Keratinocyte (primary cell): ENCODE results near the gene PDCD6IP. TPM values are rescaled to one million over a fixed set of nuclear protein-coding genes. Genes with fewer than 3 reads are reported as not detected.

Experiments used
- DNase-seq: peaks from one replicate; pipeline ENCODE4 v3.0.0-alpha.2; 2011; ENCODE audit warnings: low read depth, missing footprints, low spot score
- FAIRE-seq: peaks from 2 replicates; lab custom pipeline; 2011; peaks lifted over from hg19 to GRCh38; lab: Jason Lieb, UNC
- H2AFZ ChIP-seq: 2 replicates; pipeline ENCODE4 v1.6.0; 2012; ENCODE audit warnings: low read length, control low read depth, inconsistent platforms; ENCODE audit not compliant: control insufficient read depth
- H3K27ac ChIP-seq: 2 replicates; pipeline ENCODE4 v1.5.1; 2011; ENCODE audit warnings: low read length; ENCODE audit not compliant: control insufficient read depth, insufficient read depth
- H3K27me3 ChIP-seq: 3 replicates; pipeline ENCODE4 v1.6.0; 2011; ENCODE audit warnings: low read length; ENCODE audit not compliant: control insufficient read depth, insufficient read depth; ENCODE audit errors: extremely low read depth
- H3K36me3 ChIP-seq, 2 experiments: 2 replicates in 1 of 2; 3 replicates in 1 of 2; pipeline ENCODE4 v1.5.1; 2011; ENCODE audit warnings: low read length in 2 of 2, mild to moderate bottlenecking in 1 of 2; ENCODE audit not compliant: control insufficient read depth in 2 of 2, insufficient read depth in 2 of 2; ENCODE audit errors: extremely low read depth in 1 of 2
- H3K4me1 ChIP-seq: 3 replicates; pipeline ENCODE4 v1.5.1; 2011; ENCODE audit warnings: low read length; ENCODE audit not compliant: control insufficient read depth, insufficient read depth; ENCODE audit errors: extremely low read depth
- H3K4me2 ChIP-seq: 3 replicates; pipeline ENCODE4 v1.6.0; 2011; ENCODE audit warnings: low read depth, low read length; ENCODE audit not compliant: control insufficient read depth, insufficient read depth; ENCODE audit errors: extremely low read depth
- H3K4me3 ChIP-seq, 3 experiments: fragments of 200-600 bp in 1 of 3; sonication (generic) in 1 of 3; 2 replicates in 2 of 3; 3 replicates in 1 of 3; pipeline ENCODE4 v1.5.1; 2011 to 2016; ENCODE audit warnings: low read length in 3 of 3, mild to moderate bottlenecking in 3 of 3, control low read depth in 2 of 3, inconsistent platforms in 1 of 3, low read depth in 1 of 3, mixed read lengths in 1 of 3, mixed run types in 1 of 3, moderate library complexity in 1 of 3; ENCODE audit not compliant: control insufficient read depth in 2 of 3, insufficient read depth in 2 of 3; ENCODE audit errors: extremely low read depth in 1 of 3
- H3K79me2 ChIP-seq: 2 replicates; pipeline ENCODE4 v1.6.0; 2012; ENCODE audit warnings: low read length; ENCODE audit not compliant: control insufficient read depth, insufficient read depth
- H3K9ac ChIP-seq: 3 replicates; pipeline ENCODE4 v1.6.0; 2011; ENCODE audit warnings: low read length; ENCODE audit not compliant: control insufficient read depth, insufficient read depth; ENCODE audit errors: extremely low read depth
- H3K9me1 ChIP-seq: 3 replicates; pipeline ENCODE4 v1.6.0; 2011; ENCODE audit warnings: low read length; ENCODE audit not compliant: control insufficient read depth, insufficient read depth; ENCODE audit errors: extremely low read depth
- H3K9me3 ChIP-seq: 2 replicates; pipeline ENCODE4 v1.5.1; 2012; ENCODE audit warnings: low read depth, low read length; ENCODE audit not compliant: control insufficient read depth
- H4K20me1 ChIP-seq: 3 replicates; pipeline ENCODE4 v1.6.0; 2011; ENCODE audit warnings: low read length; ENCODE audit not compliant: control insufficient read depth, insufficient read depth; ENCODE audit errors: extremely low read depth
- EZH2 ChIP-seq: IDR thresholded peaks from one replicate; pipeline ENCODE4 v1.6.1; 2012; ENCODE audit warnings: inconsistent platforms, mild to moderate bottlenecking, low read length, moderate library complexity
- dilution Hi-C: fragments of 300-500 bp; cut with MboI; formaldehyde crosslinking; loops from one replicate; pipeline ENCODE4 v1.7.0; 2020; ENCODE audit warnings: low sequenced_read_pairs; ENCODE audit not compliant: extremely low pct_ligation_motif_present
- polyA plus RNA-seq, 5 experiments: library from polyadenylated mRNA; depleted of rRNA in 3 of 5; stranded (reverse) in 3 of 5; stranded (forward) in 1 of 5; unstranded in 1 of 5; fragments of >200 nt; gene quantifications; 1 replicate in 1 of 5; 2 replicates in 3 of 5; 3 replicates in 1 of 5; pipeline versions ENCODE4 v1.2.1 to v1.2.3, GENCODE V29; 2011 to 2012; ENCODE audit warnings: missing spikeins in 2 of 5, low read depth in 1 of 5, low replicate concordance in 1 of 5
- TF ChIP-seq, protein P1 (sequence below), 3 experiments: IDR thresholded peaks in 1 of 3; conservative IDR thresholded peaks in 1 of 3; optimal IDR thresholded peaks in 1 of 3; 2 replicates in 2 of 3; 3 replicates in 1 of 3; pipeline versions ENCODE3 to v1.5.1; 2011; ENCODE audit warnings: low read length in 3 of 3, mild to moderate bottlenecking in 3 of 3, moderate library complexity in 2 of 3, control low read depth in 1 of 3, inconsistent platforms in 1 of 3; ENCODE audit not compliant: insufficient read depth in 2 of 3; ENCODE audit errors: extremely low read depth in 1 of 3

Gene PDCD6IP
- polyA plus RNA-seq, 1 donor (not counting 4 experiments of a cell fraction or from before 2014, with no cell fraction given), result 183 TPM

DNA sequence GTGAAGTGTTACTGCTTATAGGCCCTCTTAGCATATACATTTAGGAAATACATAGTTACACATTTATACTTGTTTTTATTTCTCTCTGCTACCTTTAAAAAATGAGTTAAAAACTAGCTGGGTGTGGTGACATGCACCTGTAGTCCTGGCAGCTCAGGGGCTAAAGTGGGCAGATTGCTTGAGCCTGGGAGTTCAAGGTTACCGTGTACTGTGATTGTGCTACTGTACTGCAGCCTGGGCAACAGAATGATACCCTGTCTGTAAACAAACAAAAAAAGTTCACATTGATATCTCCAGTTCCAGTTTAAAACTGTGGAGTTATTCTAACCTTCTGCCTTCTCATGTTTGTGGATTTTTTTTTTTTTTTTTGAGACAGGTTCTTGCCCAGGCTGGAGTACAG, 12.1 kb downstream of the PDCD6IP start:
- Histone ChIP-seq H3K9me3 (no peaks in the 10 kb centered on the region), H3K4me3 (no peak overlapping the region), H4K20me1 (peaks cover 9% of the 10 kb centered on the region), H2AFZ (no peak overlapping the region), H3K4me1 (peaks cover 10% of the 10 kb centered on the region), H3K79me2 (peaks cover 83% of the 10 kb centered on the region), H3K9ac (no peak overlapping the region), H3K36me3 (peaks cover 5 to 9% of the 10 kb centered on the region in 2 experiments), H3K4me2 (no peak overlapping the region), H3K27ac (no peak overlapping the region), H3K9me1 (peaks cover 5% of the 10 kb centered on the region), H3K27me3 (no peaks in the 10 kb centered on the region)
- TF ChIP-seq EZH2, result no peak
- TF ChIP-seq, protein P1, sequence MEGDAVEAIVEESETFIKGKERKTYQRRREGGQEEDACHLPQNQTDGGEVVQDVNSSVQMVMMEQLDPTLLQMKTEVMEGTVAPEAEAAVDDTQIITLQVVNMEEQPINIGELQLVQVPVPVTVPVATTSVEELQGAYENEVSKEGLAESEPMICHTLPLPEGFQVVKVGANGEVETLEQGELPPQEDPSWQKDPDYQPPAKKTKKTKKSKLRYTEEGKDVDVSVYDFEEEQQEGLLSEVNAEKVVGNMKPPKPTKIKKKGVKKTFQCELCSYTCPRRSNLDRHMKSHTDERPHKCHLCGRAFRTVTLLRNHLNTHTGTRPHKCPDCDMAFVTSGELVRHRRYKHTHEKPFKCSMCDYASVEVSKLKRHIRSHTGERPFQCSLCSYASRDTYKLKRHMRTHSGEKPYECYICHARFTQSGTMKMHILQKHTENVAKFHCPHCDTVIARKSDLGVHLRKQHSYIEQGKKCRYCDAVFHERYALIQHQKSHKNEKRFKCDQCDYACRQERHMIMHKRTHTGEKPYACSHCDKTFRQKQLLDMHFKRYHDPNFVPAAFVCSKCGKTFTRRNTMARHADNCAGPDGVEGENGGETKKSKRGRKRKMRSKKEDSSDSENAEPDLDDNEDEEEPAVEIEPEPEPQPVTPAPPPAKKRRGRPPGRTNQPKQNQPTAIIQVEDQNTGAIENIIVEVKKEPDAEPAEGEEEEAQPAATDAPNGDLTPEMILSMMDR (optimal IDR thresholded peaks at IDR 0.05 in 1 of 3, IDR thresholded peaks at IDR 0.05 in 1 of 3, conservative IDR thresholded peaks at IDR 0.05 in 1 of 3; ENCODE audit: extremely low read depth in 1 of 3, insufficient read depth in 2 of 3, low read length in 3 of 3), result no peak
- DNase-seq (no peak), FAIRE-seq (no peak)
- dilution Hi-C loops, result no loop called here

DNA sequence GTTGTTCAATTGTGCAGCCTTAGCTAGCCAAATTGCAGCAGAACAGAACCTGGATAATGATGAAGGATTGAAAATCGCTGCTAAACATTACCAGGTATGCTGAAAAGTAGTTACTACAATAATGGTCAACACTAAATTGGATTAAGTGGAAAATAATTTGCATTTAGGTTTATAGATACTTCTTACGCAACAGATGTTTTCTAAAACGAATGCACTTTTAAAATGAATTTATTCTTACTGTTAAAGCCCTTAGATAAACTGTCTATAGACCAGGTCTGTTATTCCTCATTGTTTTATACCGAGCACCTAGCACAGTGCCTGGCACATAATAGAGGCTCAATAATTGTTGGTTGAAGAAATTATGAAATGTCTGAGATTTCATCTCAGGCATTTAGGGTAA, 23.6 kb downstream of the PDCD6IP start:
- TF ChIP-seq EZH2, result no peak
- TF ChIP-seq, protein P1 (optimal IDR thresholded peaks at IDR 0.05 in 1 of 3, IDR thresholded peaks at IDR 0.05 in 1 of 3, conservative IDR thresholded peaks at IDR 0.05 in 1 of 3; ENCODE audit: extremely low read depth in 1 of 3, insufficient read depth in 2 of 3, low read length in 3 of 3), result no peak
- Histone ChIP-seq H3K9ac (no peak overlapping the region), H3K36me3 (peaks cover 6 to 7% of the 10 kb centered on the region in 2 experiments), H3K27me3 (no peaks in the 10 kb centered on the region), H3K4me2 (no peak overlapping the region), H3K9me3 (no peaks in the 10 kb centered on the region), H2AFZ (no peak overlapping the region), H3K79me2 (peaks cover 45% of the 10 kb centered on the region), H3K27ac (no peak overlapping the region), H3K9me1 (no peaks in the 10 kb centered on the region), H3K4me3 (no peak overlapping the region), H3K4me1 (no peaks in the 10 kb centered on the region), H4K20me1 (peaks cover 6% of the 10 kb centered on the region)
- DNase-seq (no peak), FAIRE-seq (no peak)
- dilution Hi-C loops, result no loop called here
